Measurements from ENCODE around the gene VSTM4. TPM values are rescaled to one million over a fixed set of nuclear protein-coding genes. Genes with fewer than 3 reads are reported as not detected.

VSTM4 gene
- total RNA-seq, 1 donor from 2014 or later: 1.6 TPM

DNA sequence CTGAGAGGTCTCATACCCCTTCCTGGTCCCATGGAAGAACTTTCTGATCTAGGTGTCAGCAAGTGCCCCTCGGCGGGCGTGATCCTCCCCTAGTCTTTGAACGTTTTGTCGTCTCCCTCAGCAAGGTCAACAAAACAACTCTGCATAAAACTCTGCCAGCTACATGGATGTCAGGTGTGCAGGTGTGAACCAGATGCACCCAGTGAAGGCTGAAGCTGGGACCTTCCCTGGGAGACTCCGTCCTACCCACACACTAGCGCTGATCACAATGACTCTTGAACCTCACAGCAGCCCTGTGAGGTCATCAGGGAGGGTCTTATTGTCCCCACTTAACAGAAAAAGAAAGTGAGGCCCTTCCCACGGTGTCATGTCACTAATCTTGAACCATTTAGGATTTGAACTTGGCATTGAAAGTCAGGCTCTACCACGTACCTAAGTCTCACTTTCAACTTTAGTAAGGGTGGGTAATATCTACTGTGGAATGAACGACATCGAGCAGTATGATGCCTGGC is 68.1 kb downstream of the VSTM4 start:
- no peak for DNase-seq (ENCODE audit: low read depth in 2 of 2)

DNA sequence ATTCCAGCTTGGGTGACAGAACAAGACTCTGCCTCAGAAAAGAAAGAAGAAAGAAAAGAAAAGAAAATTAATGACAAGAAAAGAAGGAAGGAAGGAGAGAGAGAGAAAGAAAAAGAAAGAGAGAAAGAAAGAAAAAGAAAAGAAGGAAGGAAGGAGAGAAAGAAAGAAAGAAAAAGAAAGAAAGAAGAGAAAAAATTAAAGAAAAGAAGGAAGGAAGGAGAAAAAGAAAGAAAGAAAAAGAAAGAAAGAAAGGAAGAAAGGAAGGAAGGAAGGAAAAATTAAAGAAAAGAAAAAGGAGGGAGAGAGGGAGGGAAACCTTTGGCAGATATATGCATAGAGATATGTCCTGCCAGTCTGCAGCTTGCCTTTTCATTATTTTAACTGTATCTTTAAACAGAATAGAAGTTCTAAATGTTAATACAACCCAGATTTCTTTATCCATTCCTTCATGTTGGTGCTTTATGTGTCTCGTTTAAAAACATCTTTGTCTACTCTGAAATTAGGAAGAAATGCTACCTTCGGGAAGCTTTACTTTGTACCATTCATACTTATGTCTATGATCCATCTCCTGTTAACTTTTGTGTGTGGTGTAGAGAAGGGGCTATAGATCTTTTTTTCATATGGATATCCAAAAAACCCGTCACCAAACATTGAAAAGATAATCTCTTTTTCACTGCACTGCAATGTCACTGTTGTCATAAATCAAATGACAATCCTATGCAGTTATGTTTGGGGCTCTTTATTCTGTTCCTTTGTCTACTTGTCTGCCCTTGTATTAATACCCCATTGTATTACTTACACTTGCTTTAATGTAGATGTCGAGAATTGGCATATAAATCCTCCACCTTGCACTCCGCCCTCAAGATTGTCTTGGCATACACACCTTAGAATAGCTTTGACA is 70.8 kb downstream of the VSTM4 start:
- no peak for DNase-seq (ENCODE audit: low read depth in 2 of 2)

DNA sequence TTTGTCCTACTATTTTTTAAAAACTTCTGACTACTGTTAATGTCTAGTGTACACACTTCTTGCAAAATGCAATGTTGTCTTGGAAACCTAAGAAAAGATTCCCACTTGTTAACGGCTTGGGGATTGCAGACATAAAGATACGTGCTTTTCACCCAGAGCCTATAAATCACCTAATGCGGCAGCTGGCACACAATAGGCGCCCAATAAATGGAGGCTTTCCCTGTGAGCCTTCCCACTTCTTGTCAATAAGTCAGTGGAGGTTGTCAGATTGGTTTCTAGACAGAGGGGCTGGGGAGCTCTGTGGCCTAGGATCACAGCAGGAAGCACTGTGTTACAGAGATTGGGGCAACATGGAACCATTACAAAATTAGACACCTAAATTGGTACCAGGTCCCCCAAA is 74.7 kb downstream of the VSTM4 start:
- no peak for DNase-seq (ENCODE audit: low read depth in 2 of 2)

DNA sequence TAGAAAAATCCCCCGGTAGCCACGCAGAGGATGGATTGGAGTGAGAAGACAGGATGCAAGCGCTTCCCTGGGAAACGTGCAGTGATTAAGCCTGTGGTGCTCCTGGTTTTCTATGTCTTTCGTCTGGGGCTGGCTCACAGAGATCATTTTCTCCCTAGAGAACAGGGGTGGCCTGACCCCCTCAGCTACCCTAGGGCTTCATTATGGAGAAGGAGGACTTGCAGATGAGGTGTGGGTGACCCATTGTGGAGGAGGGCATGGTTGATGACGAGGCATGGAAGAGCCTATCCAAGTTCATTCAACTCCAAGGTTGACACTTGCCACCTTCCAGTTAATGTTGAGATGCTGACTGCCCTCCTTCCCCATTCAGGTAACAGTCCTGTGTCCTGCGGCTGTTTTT is 75.9 kb downstream of the VSTM4 start:
- DNase-seq (ENCODE audit: low read depth in 2 of 2): no peak

DNA sequence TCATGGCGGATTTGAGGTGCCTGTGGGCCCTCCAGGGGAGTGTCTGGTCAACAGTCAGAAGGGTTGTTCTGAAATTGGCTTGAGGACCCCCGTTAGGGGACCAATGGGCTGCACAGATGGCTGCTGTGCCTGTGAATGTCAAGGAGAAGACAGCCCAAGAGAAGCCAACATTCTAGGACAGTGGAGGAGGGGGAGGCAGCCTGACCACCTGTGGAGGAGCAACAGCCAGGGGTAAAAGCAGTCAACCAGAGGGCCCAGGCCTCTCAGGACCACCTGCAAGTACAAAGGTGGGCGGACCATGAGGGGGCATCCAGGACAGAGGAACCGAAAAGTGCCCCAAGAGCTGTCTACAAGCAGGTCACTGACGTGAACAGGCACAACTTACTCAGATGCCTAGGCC is 76.6 kb downstream of the VSTM4 start:
- no peak for DNase-seq (ENCODE audit: low read depth in 2 of 2)

DNA sequence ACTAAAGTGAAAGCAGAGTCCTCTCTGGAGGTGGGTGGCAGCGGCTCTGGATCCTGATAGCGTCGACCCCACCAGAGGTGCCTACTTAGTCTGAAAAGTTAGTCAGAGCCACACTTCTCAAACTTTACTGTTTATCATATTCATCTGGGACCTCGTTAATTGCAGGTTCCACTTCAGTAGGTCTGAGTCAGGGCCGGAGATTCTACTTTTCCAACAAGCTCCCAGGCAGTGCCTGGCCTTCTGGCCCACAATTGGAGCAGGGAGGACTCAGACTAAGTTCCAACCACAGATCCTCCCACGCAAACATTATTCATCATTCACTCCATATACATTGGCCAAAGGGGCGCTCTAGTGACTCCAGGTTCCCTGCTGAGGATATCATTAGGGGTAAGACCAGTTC is 78.1 kb downstream of the VSTM4 start:
- no peak for DNase-seq (ENCODE audit: low read depth in 2 of 2)

DNA sequence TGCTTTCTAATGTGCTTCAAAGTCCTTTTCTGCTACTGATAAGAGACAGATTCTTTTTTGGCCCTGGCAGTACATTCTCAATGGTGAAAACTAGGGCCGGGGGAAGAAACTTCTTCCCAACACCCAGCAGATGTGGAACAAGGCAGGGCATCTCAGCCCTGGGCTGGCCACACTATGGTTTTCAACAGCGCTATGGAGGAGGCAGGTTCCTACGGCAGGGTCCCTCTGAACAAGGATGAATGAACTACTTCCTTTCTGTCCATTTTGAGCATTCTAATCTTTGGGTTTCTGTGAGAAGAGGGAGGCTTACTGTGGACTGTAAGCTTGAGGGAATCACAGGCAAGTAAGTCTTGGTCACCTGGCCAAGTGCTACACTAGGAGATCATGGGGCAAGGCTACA is 78.7 kb downstream of the VSTM4 start:
- no peak for DNase-seq (ENCODE audit: low read depth in 2 of 2)

DNA sequence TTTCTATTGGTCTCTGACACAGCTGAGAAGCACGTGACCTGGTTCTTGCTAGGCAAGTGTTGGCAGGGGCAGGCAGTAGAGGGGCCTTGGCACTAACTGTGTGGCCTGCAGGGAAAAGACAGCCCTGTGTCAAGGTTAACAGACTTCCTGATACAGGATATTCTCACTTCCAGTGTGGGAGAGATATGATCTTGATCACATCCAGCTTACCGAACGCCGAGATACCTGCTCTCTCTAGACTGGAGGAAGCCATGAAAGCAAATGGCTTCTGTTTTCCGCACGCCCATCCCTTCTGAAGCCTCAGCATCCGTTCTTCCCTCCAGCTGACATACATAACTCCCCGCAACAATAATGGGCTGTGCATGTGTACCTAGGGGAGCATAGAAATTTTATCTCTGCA is 79.4 kb downstream of the VSTM4 start:
- DNase-seq (ENCODE audit: low read depth in 2 of 2): no peak

DNA sequence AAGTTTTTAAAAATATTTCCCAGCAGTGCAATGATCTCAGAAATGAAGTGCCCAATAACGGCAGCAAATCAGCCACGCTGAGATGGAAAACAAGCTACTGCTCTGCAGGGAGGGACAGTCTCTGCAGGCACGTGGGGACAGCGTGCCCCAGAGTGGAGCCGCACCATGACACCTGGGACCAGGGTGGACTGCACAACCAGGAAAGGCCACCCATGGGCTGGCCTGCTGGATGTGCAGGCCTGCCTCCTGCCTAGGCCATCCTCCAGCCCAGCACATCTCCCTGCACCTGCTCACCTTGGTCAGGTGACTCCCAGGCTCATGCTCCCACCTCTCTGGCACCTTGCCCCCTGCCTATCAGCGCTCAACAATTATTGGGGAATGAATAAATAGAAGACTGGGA is 80.4 kb downstream of the VSTM4 start:
- DNase-seq (ENCODE audit: low read depth in 2 of 2): no peak

DNA sequence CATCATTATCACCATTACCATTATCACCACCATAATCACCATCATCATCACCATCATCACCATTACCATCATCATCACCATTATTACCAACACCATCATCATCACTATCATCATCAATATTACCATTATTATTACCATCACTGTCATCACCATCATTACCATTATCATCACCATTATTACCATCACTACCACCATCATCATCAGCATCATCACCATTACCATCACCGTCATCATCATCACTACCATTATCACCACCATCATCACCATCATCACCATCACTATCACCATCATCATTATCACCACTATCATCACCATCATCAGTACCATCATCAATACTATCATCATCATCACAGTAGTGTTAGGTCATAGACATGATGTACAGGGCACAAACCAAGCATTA is 81.4 kb downstream of the VSTM4 start:
- DNase-seq (ENCODE audit: low read depth in 2 of 2): no peak

DNA sequence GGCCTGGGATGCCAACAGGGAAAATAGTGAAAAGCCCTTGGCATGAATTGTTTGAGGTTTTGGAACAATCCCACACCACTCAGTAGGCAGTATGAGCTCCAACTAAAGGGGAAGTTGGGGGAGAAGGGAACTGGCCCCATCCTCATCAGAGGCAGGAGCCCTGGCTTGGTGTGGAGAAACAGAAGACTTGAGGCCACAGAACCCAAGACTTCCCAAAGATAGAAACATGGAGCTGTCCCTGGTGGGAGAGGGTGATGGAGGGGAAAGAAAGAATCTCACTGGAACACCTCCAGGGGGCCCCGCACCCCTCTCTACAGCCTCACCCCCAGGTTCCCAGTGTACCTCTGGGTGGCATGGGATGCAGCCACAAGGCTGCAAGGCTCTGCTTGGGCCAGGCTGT is 85.7 kb downstream of the VSTM4 start:
- no peak for DNase-seq (ENCODE audit: low read depth in 2 of 2)

DNA sequence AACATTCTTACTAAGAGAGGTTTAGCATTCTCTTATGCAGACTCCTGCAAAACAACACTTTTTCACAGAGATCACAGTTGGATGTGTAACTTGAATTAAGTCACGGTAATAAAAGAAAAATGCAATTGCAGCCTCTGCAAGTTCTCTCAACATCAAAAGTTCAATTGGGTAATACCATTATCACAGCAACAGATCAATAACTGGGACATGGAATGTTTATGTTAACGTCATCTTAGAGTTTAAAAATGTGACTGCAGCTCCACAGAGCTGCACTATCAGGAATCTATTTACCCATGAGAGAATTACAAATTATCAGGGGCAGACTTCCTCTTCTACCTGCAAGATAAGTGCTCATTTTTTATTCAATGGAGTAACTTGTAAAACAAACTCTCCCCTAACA is 86.7 kb downstream of the VSTM4 start:
- no peak for DNase-seq (ENCODE audit: low read depth in 2 of 2)

DNA sequence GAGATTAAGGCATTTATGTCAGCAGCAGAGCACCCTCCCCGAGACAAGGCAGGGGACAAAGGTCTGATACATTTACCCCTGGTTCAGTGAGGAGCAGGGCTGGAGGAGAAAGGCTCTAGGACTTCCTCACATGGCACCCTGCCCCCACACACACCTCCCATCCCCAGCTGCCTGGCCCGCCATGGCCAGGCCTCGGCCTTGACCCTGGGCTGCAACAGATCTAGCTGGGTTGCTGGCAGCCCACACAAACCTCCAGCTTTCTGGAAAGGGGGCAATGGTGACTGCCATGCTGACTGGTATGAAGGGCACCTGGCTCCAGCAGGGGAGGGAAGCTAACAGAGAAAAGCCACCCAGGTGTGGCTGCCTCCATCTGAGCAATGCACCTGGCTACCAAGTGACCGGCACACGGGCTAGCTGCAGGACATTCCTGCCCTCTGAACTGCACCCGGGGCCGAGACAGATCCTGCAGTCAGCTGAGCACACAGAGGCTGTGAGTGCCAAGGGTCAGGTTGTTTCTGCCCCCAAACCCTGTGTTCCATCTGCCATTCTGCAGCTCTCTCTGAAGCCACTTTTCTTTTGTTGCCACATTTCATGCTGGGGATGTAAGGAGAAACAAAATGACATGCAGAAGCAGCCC is 89.9 kb downstream of the VSTM4 start:
- DNase-seq (ENCODE audit: low read depth in 2 of 2): no peak

DNA sequence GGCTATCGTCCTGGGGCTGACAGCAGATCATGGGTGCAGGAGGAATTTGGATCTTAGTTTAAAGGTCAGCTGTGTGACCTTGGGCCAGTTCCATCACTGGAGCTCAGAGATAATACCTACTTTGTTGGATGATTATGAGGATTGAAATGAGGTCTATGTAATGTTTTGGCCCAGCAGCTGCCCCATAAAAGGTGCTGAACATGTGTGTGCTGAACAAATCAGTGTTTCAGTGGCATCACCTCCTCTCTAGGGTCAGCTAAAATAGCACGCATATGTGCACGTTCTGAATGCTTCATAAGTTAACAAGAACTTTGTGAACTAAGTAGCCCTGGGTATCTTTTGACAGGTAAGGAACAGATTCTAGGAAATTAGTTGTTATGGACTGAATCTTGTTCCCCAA is 90.8 kb downstream of the VSTM4 start:
- DNase-seq (ENCODE audit: low read depth in 2 of 2): no peak

DNA sequence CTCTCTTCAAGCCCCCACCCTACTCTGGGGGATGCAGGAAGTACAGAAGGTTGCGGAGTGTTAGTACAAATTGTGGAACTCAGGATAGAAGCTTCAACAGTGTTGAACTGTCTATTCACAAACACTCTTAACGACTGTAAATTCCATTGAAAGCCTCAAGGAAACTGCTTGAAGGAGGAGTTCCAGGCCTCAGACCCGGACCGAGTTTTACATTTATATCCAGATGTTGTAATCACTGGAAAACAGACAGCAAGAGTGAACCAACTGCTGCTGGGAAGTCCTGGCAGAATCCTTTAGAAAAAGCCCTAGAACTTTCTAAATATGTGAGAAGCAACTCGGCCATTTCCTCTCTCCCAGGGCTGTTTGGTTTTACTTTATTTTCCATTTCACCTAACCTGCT is 91.6 kb downstream of the VSTM4 start:
- DNase-seq (ENCODE audit: low read depth in 2 of 2): no peak

DNA sequence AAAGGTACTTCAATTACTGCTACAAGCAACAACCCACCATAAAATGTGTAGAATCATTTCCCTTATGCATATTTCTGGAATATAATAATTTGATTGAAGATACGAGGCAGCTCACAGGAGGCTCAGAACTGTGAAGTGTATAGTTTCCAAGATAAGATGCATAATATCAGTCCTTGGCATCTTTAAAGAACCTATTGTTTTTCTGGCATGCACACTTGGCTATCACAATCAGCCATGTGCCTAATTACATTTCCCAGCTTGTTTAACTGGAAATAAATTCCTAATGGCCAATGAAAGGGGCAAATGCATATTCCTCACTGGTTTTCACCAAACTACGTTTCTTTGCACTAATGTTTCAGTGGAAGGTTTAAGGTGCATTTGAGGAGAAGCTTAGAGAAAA is 92.3 kb downstream of the VSTM4 start:
- no peak for DNase-seq (ENCODE audit: low read depth in 2 of 2)

DNA sequence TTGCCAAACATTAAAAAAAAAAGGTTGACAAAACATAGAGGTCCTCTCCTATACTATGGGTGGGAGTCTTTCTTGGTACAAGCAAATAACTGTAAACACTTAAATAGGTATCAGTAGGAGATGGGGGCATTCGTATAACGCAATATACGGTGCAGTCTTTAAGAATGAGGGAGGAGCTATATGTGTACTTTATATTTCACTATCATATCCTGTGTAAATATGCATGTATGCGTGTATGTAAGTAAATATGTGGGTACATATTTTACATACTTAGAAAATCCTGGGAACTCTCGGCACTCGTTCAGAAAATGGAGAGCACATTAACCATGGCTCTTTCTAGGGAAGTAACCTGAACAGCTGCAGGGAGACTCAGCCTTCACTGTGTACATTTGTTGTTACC is 93.6 kb downstream of the VSTM4 start:
- DNase-seq (ENCODE audit: low read depth in 2 of 2): no peak

DNA sequence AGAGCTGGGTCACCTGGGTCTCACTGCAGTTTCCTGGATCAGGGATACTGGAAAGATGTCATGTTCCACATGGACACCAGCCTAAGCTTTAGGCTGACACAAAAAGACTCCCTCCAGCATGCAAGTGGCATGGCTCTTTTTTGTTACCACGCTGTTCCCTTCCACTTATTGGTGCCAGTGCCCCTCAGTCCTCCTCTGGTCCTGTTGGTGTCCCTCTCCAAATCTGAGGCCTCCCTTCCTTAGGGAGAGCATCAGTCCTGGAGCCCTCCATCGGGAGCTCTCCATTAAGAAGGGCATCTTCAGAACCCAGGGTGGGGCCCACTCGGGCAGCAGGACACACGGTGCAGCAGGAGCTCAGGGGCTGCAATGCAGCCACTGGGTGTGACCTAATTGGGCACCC is 99.6 kb downstream of the VSTM4 start:
- DNase-seq (ENCODE audit: low read depth in 2 of 2): no peak

DNA sequence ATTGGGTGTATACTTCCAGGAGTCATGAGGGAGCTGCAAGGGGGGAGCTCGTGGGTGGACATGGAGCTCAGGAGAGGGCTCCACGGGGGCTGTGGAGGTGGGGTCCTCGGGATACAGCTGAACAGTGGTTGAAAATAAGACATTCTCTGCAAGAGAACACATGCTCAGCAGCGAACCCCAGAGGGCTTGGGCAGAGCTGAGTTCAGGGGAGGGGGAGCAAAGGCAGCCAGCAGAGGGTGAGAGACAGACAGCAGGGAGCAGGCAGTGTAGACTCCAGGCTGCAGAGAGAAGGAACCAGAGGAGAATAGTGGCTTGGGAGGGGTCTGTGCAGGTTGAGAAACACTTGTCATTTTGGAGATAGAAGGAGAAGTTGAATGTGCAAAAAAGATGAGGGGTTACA is 102.7 kb downstream of the VSTM4 start:
- no peak for DNase-seq (ENCODE audit: low read depth in 2 of 2)

DNA sequence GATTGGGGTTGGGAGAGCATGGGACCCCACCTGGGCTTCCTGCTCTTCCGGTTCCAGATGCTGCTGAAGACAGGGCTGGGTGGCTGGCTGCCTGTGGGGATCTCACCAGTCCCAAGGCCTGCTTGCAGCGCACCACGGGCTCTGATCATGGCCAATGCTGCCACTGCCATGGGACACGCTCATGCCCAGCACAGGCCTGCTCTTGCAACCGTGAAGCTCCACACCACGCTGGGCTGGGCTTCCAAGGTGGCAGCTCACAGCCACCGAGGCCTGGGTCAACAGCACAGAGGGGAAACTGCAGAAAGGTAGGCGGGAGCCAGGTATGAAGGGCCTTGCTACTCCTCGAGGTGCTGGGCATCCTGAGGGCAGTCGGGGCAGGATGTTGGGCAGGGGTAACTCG is 103.6 kb downstream of the VSTM4 start:
- no peak for DNase-seq (ENCODE audit: low read depth in 2 of 2)

DNA sequence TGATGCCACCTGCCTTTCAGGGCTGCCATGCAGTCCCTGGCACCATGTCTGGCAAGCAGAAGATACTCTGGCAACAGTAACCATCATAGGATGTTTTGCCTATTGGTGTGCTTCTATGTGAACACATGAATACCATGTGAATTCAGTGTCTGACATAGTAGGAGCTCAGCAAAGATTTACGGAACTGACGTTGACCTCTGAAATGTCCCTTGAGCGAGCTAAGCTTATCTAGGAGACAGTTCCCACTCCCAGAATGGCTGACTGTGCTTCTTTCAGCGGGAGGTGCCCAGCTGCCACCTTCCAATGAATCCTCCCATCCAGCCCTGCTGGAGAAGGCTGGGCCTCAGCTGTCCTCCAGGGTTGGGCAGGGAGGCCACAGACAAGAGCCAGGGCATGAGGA is 104.5 kb downstream of the VSTM4 start:
- DNase-seq (ENCODE audit: low read depth in 2 of 2): no peak

DNA sequence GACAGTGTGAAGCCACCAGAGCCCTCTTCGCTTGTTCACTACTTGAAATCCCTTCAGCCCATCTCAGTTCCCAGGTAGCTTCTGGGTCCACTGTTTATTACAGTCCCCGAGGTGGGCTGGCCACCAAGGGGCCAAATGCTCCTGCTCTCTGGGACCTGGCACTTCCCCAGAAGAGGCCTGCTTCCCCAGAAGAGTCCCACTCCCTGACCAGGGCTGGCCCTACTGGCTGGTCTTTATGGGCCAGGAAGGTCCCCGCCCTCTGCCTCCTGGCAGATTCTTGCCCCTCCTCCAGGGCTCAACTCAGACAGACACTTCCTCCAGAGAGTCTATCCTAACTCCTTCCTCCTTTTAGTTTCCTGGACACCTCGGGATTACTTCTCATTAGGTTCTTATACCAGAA is 105.0 kb downstream of the VSTM4 start:
- DNase-seq (ENCODE audit: low read depth in 2 of 2): no peak
